Measurements from ENCODE around the gene GRWD1. TPM values are rescaled to one million over a fixed set of nuclear protein-coding genes. Genes with fewer than 3 reads are reported as not detected.

GRWD1 gene
- polyA plus RNA-seq, 2 of the 4 experiments (the other 2 are of a cell fraction): 48.1 to 87.0 TPM

- no peak for TF ChIP-seq CHD2 (IDR thresholded peaks at IDR 0.05; ENCODE audit: low read length, partially characterized antibody)
- TF ChIP-seq BHLHE40 (IDR thresholded peaks at IDR 0.05; ENCODE audit: low read depth, low read length): no peak
- no peak; the same call in 1 of the 2 replicates for TF ChIP-seq RARB (CRISPR knock-in tag; IDR thresholded peaks at IDR 0.05)
- 0 out of 2 replicates have a peak, but pooled peaks have one; percentile 41 for TF ChIP-seq MYC (IDR thresholded peaks at IDR 0.05; ENCODE audit: borderline replicate concordance, low read length)
- TF ChIP-seq RNF2 (IDR thresholded peaks at IDR 0.05; ENCODE audit: borderline replicate concordance, low read depth): no peak
- no peak for TF ChIP-seq NFE2L2 (conservative IDR thresholded peaks at IDR 0.05; ENCODE audit: low read length)
- TF ChIP-seq CBX8 (IDR thresholded peaks at IDR 0.05): no peak
- no peak for TF ChIP-seq HEYL (CRISPR knock-in tag; IDR thresholded peaks at IDR 0.05)
- TF ChIP-seq POLR2A (IDR thresholded peaks at IDR 0.05; ENCODE audit: low read length): no peak
- peak; percentile 12; the same call in 1 of the 2 replicates for TF ChIP-seq RCOR1 (IDR thresholded peaks at IDR 0.05; ENCODE audit: low read depth, low read length)
- TF ChIP-seq JUNB (IDR thresholded peaks at IDR 0.05): no peak
- no peak for TF ChIP-seq CEBPB (IDR thresholded peaks at IDR 0.05)
- 0 out of 2 replicates have a peak, but pooled peaks have one; percentile 22 for TF ChIP-seq HOXB5 (CRISPR knock-in tag; IDR thresholded peaks at IDR 0.05)
- TF ChIP-seq KDM5A (IDR thresholded peaks at IDR 0.05): no peak
- no peak for TF ChIP-seq TP53 (CRISPR knock-in tag; IDR thresholded peaks at IDR 0.05)
- TF ChIP-seq CTCF (IDR thresholded peaks at IDR 0.05): peak; percentile 92
- TF ChIP-seq EHF (CRISPR knock-in tag; IDR thresholded peaks at IDR 0.05): no peak
- TF ChIP-seq NPAS2 (CRISPR knock-in tag; IDR thresholded peaks at IDR 0.05; ENCODE audit: borderline replicate concordance): no peak
Measured at GRCh38 chr19:48489608-48490216, 43.9 kb downstream of the GRWD1 start (continued).

- peak overlapping the region; percentile 65 for H3K4me2 ChIP-seq
- FAIRE-seq: no peak
- peak overlapping the region; percentile 22; the same call in 1 of the 3 replicates for H3K4me3 ChIP-seq
Measured at GRCh38 chr19:48490981-48491792, 45.4 kb downstream of the GRWD1 start.

More at GRCh38 chr19:48490981-48491792, 45.4 kb downstream of the GRWD1 start:
- DNase-seq (ENCODE audit: low read depth in 1 of 2, low spot score in 1 of 2) (peak; percentile 73 to 86), ATAC-seq (peak; percentile 10 to 15; a peak in 4 of 6 replicates)
- H3K9me3 ChIP-seq: no peaks in the 10 kb centered on the region
- ChIA-PET CTCF (interaction anchor here (0.9 to 9.5 kb wide), 12 partner anchors 11 to 184 kb away, joined by 3 to 268 read pairs (median 30); partner anchors contain the start of genes KDELR1, LMTK3 and SPACA4), POLR2A (interaction anchor here (0.6 to 2.2 kb wide), 2 partner anchors 60 to 93 kb away, joined by 3 to 14 read pairs; no protein-coding TSS in a partner anchor)
- TF ChIP-seq MYC (IDR thresholded peaks at IDR 0.05; ENCODE audit: borderline replicate concordance, low read length) (no peak), PBX3 (IDR thresholded peaks at IDR 0.05) (0 out of 2 replicates have a peak, but pooled peaks have one; percentile 32), HMGXB4 (CRISPR knock-in tag; IDR thresholded peaks at IDR 0.05; ENCODE audit: borderline replicate concordance) (no peak)
- WGBS (ENCODE audit: missing lambda C conversion rate): 49% methylated on average over 27 of the region's 50 CpGs
- peak overlapping the region; percentile 40 to 94; a peak in 5 of 6 replicates for H3K27ac ChIP-seq
- H3K4me1 ChIP-seq: peaks cover 68% of the 10 kb centered on the region
